Neural cell (in vitro differentiated cells): ENCODE measurements around the gene ZFP36L2. TPM values are rescaled to one million over a fixed set of nuclear protein-coding genes. Genes with fewer than 3 reads are reported as not detected.

Source experiments
- H2AFZ ChIP-seq: fragments of 200-600, 300-800 bp; sonication (generic), shearing (Covaris generic); 2 replicates; pipeline ENCODE4 v1.6.0; 2014; ENCODE audit warnings: low read depth, mild to moderate bottlenecking, antibody characterized with exemption, low read length, moderate library complexity
- H3F3A ChIP-seq: fragments of 200-600 bp; shearing (Covaris generic); 2 replicates; pipeline ENCODE4 v1.6.1; 2016; ENCODE audit warnings: mild to moderate bottlenecking, moderate library complexity, mixed read lengths, antibody characterized with exemption, low read length; ENCODE audit not compliant: insufficient read depth, poor library complexity, severe bottlenecking
- H3K27ac ChIP-seq: fragments of 200-600, 300-800 bp; sonication (generic), shearing (Covaris generic); 2 replicates; pipeline ENCODE4 v1.5.1; 2014; ENCODE audit warnings: mild to moderate bottlenecking, low read length, moderate library complexity
- H3K27me3 ChIP-seq: fragments of 300-800, 200-600 bp; sonication (generic), shearing (Covaris generic); 2 replicates; pipeline ENCODE4 v1.6.0; 2014; ENCODE audit warnings: mild to moderate bottlenecking, low read depth, low read length, moderate library complexity; ENCODE audit not compliant: insufficient read depth
- H3K36me3 ChIP-seq: fragments of 300-800, 200-600 bp; sonication (generic), shearing (Covaris generic); 2 replicates; pipeline ENCODE4 v1.5.1; 2014; ENCODE audit warnings: mild to moderate bottlenecking, antibody characterized with exemption, low read length, moderate library complexity; ENCODE audit not compliant: insufficient read depth
- H3K4me2 ChIP-seq: fragments of 300-800, 200-600 bp; sonication (generic), shearing (Covaris generic); 2 replicates; pipeline ENCODE4 v1.6.0; 2014; ENCODE audit warnings: mild to moderate bottlenecking, low read length
- H3K4me3 ChIP-seq: fragments of 300-800, 200-600 bp; sonication (generic), shearing (Covaris generic); 2 replicates; pipeline ENCODE4 v1.5.1; 2014; ENCODE audit warnings: mild to moderate bottlenecking, low read length, moderate library complexity
- H3K79me2 ChIP-seq: fragments of 200-600 bp; shearing (Covaris generic); replicated peaks from 2 replicates; pipeline ENCODE4 v1.6.0; 2014; ENCODE audit warnings: mild to moderate bottlenecking, low read length, moderate library complexity; ENCODE audit not compliant: insufficient read depth
- H3K9ac ChIP-seq: fragments of 300-800, 200-600 bp; sonication (generic), shearing (Covaris generic); 2 replicates; pipeline ENCODE4 v1.6.1; 2016; ENCODE audit warnings: mild to moderate bottlenecking, low read length, mixed read lengths
- H3K9me2 ChIP-seq: fragments of 200-600 bp; shearing (Covaris generic); 2 replicates; pipeline ENCODE4 v1.6.1; 2016; ENCODE audit warnings: mild to moderate bottlenecking, low read length, mixed read lengths; ENCODE audit not compliant: insufficient read depth
- H3K9me3 ChIP-seq: fragments of 200-600, 300-800 bp; sonication (generic), shearing (Covaris generic); 2 replicates; pipeline ENCODE4 v1.6.1; 2016; ENCODE audit warnings: mild to moderate bottlenecking, mixed run types, low read length, moderate library complexity, mixed read lengths
- H4K20me1 ChIP-seq: fragments of 200-600 bp; shearing (Covaris generic); 2 replicates; pipeline ENCODE4 v1.6.1; 2016; ENCODE audit warnings: mild to moderate bottlenecking, mixed run types; ENCODE audit not compliant: insufficient read depth
- CTCF ChIP-seq: fragments of 450-650 bp; IDR thresholded peaks from 2 replicates; pipeline ENCODE4 v1.5.1; 2014; ENCODE audit warnings: antibody characterized with exemption, mild to moderate bottlenecking, moderate library complexity; ENCODE audit not compliant: poor library complexity, severe bottlenecking
- EP300 ChIP-seq: fragments of 450-650 bp; conservative IDR thresholded peaks from 2 replicates; pipeline ENCODE4 v1.6.1; 2014; ENCODE audit warnings: antibody characterized with exemption, mild to moderate bottlenecking, moderate library complexity; ENCODE audit not compliant: poor library complexity, severe bottlenecking
- EZH2 ChIP-seq: fragments of 200-600, 300-800 bp; shearing (Covaris generic), sonication (generic); IDR thresholded peaks from 2 replicates; pipeline ENCODE4 v1.6.1; 2014; ENCODE audit warnings: antibody characterized with exemption, low read length, borderline replicate concordance, mild to moderate bottlenecking; ENCODE audit not compliant: insufficient read depth, poor library complexity, severe bottlenecking
- MXI1 ChIP-seq: fragments of 450-650 bp; conservative IDR thresholded peaks from 2 replicates; pipeline ENCODE4 v1.6.1; 2014; ENCODE audit warnings: antibody characterized with exemption, mild to moderate bottlenecking; ENCODE audit not compliant: poor library complexity, severe bottlenecking
- POLR2AphosphoS5 ChIP-seq: IDR thresholded peaks from 2 replicates; pipeline ENCODE4 v1.6.1; 2012
- RAD21 ChIP-seq: fragments of 450-650 bp; conservative IDR thresholded peaks from 2 replicates; pipeline ENCODE4 v1.6.1; 2014; ENCODE audit warnings: antibody characterized with exemption, mild to moderate bottlenecking, moderate library complexity
- REST ChIP-seq: IDR thresholded peaks from 2 replicates; pipeline ENCODE4 v1.6.1; 2012; ENCODE audit warnings: borderline replicate concordance
- SMC3 ChIP-seq: fragments of 450-650 bp; conservative IDR thresholded peaks from 2 replicates; pipeline ENCODE4 v1.6.1; 2014; ENCODE audit warnings: antibody characterized with exemption, mild to moderate bottlenecking, moderate library complexity; ENCODE audit not compliant: poor library complexity
- TAF1 ChIP-seq: IDR thresholded peaks from 2 replicates; pipeline ENCODE4 v1.6.1; 2012; ENCODE audit warnings: low read depth
- polyA plus RNA-seq: library from polyadenylated mRNA; depleted of rRNA; stranded (reverse); fragments of >200 nt; gene quantifications from 2 replicates; pipeline ENCODE4 v1.2.3, GENCODE V29; 2014

The ZFP36L2 gene
- polyA plus RNA-seq, 1 donor from 2014 or later: 0.33 TPM

GRCh38 chr2:43203373-43203772 is 23.0 kb downstream of the ZFP36L2 start:
- Histone ChIP-seq H3K36me3 (no peaks in the 10 kb centered on the region), H3K9ac (no peak overlapping the region), H3K27ac (no peak overlapping the region), H3K4me3 (no peak overlapping the region), H4K20me1 (no peaks in the 10 kb centered on the region), H3F3A (no peaks in the 10 kb centered on the region), H3K9me2 (no peaks in the 10 kb centered on the region), H2AFZ (no peak overlapping the region), H3K27me3 (no peaks in the 10 kb centered on the region), H3K9me3 (no peaks in the 10 kb centered on the region), H3K79me2 (no peaks in the 10 kb centered on the region), H3K4me2 (no peak overlapping the region)
- TF ChIP-seq CTCF (no peak), RAD21 (no peak), POLR2AphosphoS5 (no peak), REST (no peak), EZH2 (no peak), TAF1 (no peak), EP300 (no peak), SMC3 (no peak)

- Histone ChIP-seq H3K4me3 (no peak overlapping the region), H3K36me3 (no peaks in the 10 kb centered on the region), H3F3A (no peaks in the 10 kb centered on the region), H3K9me3 (no peaks in the 10 kb centered on the region), H3K9ac (no peak overlapping the region), H4K20me1 (no peaks in the 10 kb centered on the region), H3K79me2 (no peaks in the 10 kb centered on the region), H2AFZ (no peak overlapping the region), H3K4me2 (no peak overlapping the region), H3K27ac (no peak overlapping the region), H3K27me3 (no peaks in the 10 kb centered on the region), H3K9me2 (no peaks in the 10 kb centered on the region)
- no peak for TF ChIP-seq REST
- no peak for TF ChIP-seq TAF1
- TF ChIP-seq CTCF: no peak
- no peak for TF ChIP-seq MXI1
- TF ChIP-seq EZH2: no peak
- no peak for TF ChIP-seq SMC3
- no peak for TF ChIP-seq EP300
- no peak for TF ChIP-seq RAD21
- TF ChIP-seq POLR2AphosphoS5: no peak
These were observed 24.1 kb downstream of the ZFP36L2 start for GRCh38 chr2:43202289-43202688.
